Measurements from ENCODE around the gene COL21A1. TPM values are rescaled to one million over a fixed set of nuclear protein-coding genes. Genes with fewer than 3 reads are reported as not detected.

Gene COL21A1
- total RNA-seq, 4 donors from 2014 or later: 0.47 to 0.67 TPM; not detected in 2

DNA sequence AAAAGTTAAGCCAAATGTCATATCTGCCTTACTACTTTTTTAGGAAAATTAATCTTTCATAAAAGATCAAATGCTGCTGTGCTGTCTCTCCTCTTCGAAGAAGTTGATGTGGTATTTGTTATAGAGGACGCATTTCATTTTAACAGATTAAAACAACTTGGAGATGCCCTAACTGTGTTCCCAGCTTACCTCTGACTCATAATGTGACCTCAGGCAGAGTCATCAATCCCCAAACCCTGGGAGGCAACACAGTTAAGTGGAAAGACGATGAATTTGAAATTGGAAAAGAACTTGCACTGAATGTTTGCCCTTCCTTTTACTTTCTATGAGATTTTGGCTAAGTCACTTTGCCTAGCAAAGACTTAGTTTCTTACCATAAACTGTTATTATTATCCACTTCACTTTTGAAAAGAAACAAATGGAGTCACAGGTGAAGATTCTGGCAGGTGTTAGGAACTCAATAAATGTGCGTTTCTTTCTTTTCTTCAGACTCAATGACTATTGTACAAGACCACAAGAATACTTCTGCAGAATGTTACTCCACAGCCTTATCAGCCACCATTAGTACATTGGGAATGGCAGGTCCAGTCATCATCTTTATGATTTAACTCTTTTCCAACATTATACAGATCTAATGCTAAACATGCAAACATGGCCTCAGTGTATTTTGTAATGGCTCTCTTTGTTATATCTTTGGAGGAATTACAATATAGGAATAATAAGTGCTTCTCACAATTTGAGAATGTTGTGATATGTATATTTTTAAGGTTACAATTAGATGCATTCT lies 102.6 kb downstream of the COL21A1 start:
- Histone ChIP-seq H3K36me3 (no peaks in the 10 kb centered on the region), H3K4me1 (no peaks in the 10 kb centered on the region), H3K27ac (no peak overlapping the region), H3K9me3 (no peaks in the 10 kb centered on the region), H3K27me3 (no peaks in the 10 kb centered on the region), H3K4me3 (no peak overlapping the region)
- DNase-seq: no peak
- TF ChIP-seq POLR2A (IDR thresholded peaks at IDR 0.05) (no peak), CTCF (IDR thresholded peaks at IDR 0.05) (no peak)

- Histone ChIP-seq H3K36me3 (no peaks in the 10 kb centered on the region), H3K9me3 (no peaks in the 10 kb centered on the region), H3K4me3 (no peak overlapping the region), H3K27me3 (no peaks in the 10 kb centered on the region), H3K27ac (no peak overlapping the region), H3K4me1 (no peaks in the 10 kb centered on the region)
- DNase-seq: no peak
- TF ChIP-seq POLR2A (IDR thresholded peaks at IDR 0.05) (no peak), CTCF (IDR thresholded peaks at IDR 0.05) (no peak)
Observed at GRCh38 chr6:56143796-56144195, 103.6 kb downstream of the COL21A1 start.

DNA sequence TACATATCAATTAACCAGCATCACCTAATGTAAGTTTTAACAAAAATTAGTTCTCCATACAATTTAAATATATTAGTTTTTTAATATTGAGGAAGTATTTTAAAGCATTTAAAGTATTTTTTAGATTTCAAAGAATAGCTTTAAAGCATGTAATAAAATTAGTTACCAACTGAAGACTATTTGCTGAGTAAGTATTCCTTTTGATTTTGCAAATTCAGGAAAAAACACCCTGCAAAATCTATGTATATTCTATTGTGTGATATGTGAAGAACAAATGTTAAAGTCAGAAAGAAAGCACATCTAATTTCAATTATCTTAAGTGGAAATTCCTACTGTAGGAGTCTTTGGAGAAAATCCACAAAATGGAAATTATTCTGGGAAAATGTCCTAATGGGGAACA lies 107.3 kb downstream of the COL21A1 start:
- H3K27ac ChIP-seq: no peak overlapping the region
- no peaks in the 10 kb centered on the region for H3K27me3 ChIP-seq
- no peak for DNase-seq
- no peak for TF ChIP-seq POLR2A (IDR thresholded peaks at IDR 0.05)
- no peak for TF ChIP-seq CTCF (IDR thresholded peaks at IDR 0.05)
- no peaks in the 10 kb centered on the region for H3K9me3 ChIP-seq
- no peaks in the 10 kb centered on the region for H3K36me3 ChIP-seq
- H3K4me1 ChIP-seq: no peaks in the 10 kb centered on the region
- H3K4me3 ChIP-seq: no peak overlapping the region

DNA sequence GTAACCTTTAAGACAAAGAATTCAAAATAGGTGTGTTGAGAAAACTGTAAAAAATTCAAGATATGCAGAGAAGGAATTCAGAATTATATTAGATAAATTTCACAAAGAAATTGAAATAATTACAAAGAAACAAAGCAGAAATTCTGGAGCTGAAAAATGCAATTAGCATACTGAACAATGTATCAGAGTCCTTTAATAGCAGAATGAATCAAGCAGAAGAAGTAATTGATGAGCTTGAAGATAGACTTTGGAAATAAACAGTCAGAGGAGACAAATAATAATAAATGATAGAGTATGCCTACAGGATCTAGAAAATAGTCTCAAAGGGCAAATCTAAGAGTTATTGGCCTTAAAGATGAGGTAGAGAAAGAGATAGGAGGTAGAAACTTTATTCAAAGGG lies 131.7 kb downstream of the COL21A1 start:
- no peak for TF ChIP-seq POLR2A (IDR thresholded peaks at IDR 0.05)
- TF ChIP-seq CTCF (IDR thresholded peaks at IDR 0.05): no peak
- no peaks in the 10 kb centered on the region for H3K36me3 ChIP-seq
- H3K27ac ChIP-seq: no peak overlapping the region
- no peaks in the 10 kb centered on the region for H3K9me3 ChIP-seq
- no peaks in the 10 kb centered on the region for H3K27me3 ChIP-seq
- H3K4me1 ChIP-seq: no peaks in the 10 kb centered on the region
- DNase-seq: no peak
- no peak overlapping the region for H3K4me3 ChIP-seq

DNA sequence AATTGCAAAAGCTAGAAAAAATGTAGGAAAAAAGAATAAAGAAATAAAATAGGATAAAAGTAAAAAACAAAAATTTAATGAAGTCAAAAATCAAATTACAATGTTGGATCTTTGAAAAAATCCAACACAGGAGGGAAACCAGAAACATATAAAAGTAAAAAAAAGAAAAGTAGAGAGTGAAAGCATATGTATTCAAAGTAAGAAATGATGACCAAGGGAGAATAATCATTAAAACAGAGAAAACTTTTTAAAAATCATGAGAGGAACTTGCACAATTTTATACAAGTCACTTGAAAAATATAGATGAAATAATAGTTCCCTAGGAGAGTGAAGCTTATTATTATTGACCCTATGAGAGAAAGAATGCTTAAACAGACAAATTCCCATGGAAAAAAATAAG lies 138.2 kb downstream of the COL21A1 start:
- H3K27ac ChIP-seq: no peak overlapping the region
- no peaks in the 10 kb centered on the region for H3K9me3 ChIP-seq
- no peaks in the 10 kb centered on the region for H3K27me3 ChIP-seq
- no peak overlapping the region for H3K4me3 ChIP-seq
- no peaks in the 10 kb centered on the region for H3K36me3 ChIP-seq
- TF ChIP-seq POLR2A (IDR thresholded peaks at IDR 0.05): no peak
- no peak for TF ChIP-seq CTCF (IDR thresholded peaks at IDR 0.05)
- no peaks in the 10 kb centered on the region for H3K4me1 ChIP-seq
- no peak for DNase-seq
